SU-DHL-6 (cell line): ENCODE results near the gene SLC30A10.
"Not testable (repeated sequence)": the region's sequence is repeated elsewhere in the genome, so short reads cannot be mapped to it uniquely, and the experiment has no call there.

Experiments
- EZH2phosphoT487 ChIP-seq: fragments of 200-600 bp; sonication (generic), shearing (Covaris generic); conservative IDR thresholded peaks from 2 replicates; pipeline ENCODE4 v1.6.1; 2018; ENCODE audit warnings: mild to moderate bottlenecking, antibody characterized with exemption, low read length, moderate library complexity, mixed read lengths
- TF ChIP-seq, protein P1 (sequence below): fragments of 200-600 bp; sonication (generic); IDR thresholded peaks from one replicate; pipeline ENCODE4 v1.5.1; 2017; ENCODE audit warnings: antibody characterized with exemption, mild to moderate bottlenecking, low read length, moderate library complexity; ENCODE audit not compliant: insufficient read depth, poor library complexity, severe bottlenecking

DNA sequence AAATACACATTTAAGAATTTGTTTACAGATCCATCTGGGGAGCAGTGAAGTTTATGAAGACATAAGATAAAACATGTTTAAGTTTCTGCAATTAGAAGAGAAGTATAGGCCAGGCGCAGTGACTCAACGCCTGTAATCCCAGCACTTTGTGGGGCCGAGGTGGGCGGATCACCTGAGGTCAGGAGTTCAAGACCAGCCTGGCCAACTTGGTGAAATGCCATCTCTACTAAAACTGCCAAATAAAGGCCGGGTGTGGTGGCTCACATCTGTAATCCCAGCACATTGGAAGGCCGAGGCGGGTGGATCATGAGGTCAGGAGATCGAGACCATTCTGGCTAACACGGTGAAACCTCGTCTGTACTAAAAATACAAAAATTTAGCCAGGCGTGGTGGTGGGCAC lies 5.4 kb upstream of the SLC30A10 start:
- TF ChIP-seq, protein P1, sequence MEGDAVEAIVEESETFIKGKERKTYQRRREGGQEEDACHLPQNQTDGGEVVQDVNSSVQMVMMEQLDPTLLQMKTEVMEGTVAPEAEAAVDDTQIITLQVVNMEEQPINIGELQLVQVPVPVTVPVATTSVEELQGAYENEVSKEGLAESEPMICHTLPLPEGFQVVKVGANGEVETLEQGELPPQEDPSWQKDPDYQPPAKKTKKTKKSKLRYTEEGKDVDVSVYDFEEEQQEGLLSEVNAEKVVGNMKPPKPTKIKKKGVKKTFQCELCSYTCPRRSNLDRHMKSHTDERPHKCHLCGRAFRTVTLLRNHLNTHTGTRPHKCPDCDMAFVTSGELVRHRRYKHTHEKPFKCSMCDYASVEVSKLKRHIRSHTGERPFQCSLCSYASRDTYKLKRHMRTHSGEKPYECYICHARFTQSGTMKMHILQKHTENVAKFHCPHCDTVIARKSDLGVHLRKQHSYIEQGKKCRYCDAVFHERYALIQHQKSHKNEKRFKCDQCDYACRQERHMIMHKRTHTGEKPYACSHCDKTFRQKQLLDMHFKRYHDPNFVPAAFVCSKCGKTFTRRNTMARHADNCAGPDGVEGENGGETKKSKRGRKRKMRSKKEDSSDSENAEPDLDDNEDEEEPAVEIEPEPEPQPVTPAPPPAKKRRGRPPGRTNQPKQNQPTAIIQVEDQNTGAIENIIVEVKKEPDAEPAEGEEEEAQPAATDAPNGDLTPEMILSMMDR: not testable (repeated sequence)
- TF ChIP-seq EZH2phosphoT487: not testable (repeated sequence)
